MM.1S (cell line): ENCODE data around the gene VPS54.
"Not testable (repeated sequence)": the region's sequence is repeated elsewhere in the genome, so short reads cannot be mapped to it uniquely, and the experiment has no call there.

ENCODE experiments used
- DNase-seq: peaks from one replicate; pipeline ENCODE4 v3.0.0-alpha.2; 2015
- H2AFZ ChIP-seq: fragments of 300-600 bp; sonication (generic); 2 replicates; pipeline ENCODE4 v1.6.0; 2016; ENCODE audit warnings: antibody characterized with exemption, low read length
- H3F3A ChIP-seq: fragments of 300-600 bp; sonication (generic); 2 replicates; pipeline ENCODE4 v1.6.1; 2016; ENCODE audit warnings: mild to moderate bottlenecking, antibody characterized with exemption, low read length, moderate library complexity, mixed read lengths; ENCODE audit not compliant: insufficient read depth
- H3K27ac ChIP-seq: fragments of 300-600 bp; sonication (generic); 2 replicates; pipeline ENCODE4 v1.5.1; 2016; ENCODE audit warnings: mild to moderate bottlenecking, low read length
- H3K27me3 ChIP-seq: fragments of 300-600 bp; sonication (generic); replicated peaks from 2 replicates; pipeline ENCODE4 v1.6.0; 2016; ENCODE audit warnings: low read length; ENCODE audit not compliant: insufficient read depth
- H3K36me3 ChIP-seq: fragments of 300-600 bp; sonication (generic); replicated peaks from 2 replicates; pipeline ENCODE4 v1.6.1; 2016; ENCODE audit warnings: mild to moderate bottlenecking, low read length, mixed read lengths; ENCODE audit not compliant: insufficient read depth
- H3K4me1 ChIP-seq: fragments of 300-600 bp; sonication (generic); 2 replicates; pipeline ENCODE4 v1.6.1; 2016; ENCODE audit warnings: low read length, mixed read lengths
- H3K4me2 ChIP-seq: fragments of 300-600 bp; sonication (generic); 2 replicates; pipeline ENCODE4 v1.6.0; 2016; ENCODE audit warnings: low read depth, low read length
- H3K4me3 ChIP-seq: fragments of 300-600 bp; sonication (generic); 2 replicates; pipeline ENCODE4 v1.5.1; 2016; ENCODE audit warnings: low read length, mixed read lengths
- H3K79me2 ChIP-seq: fragments of 300-600 bp; sonication (generic); 2 replicates; pipeline ENCODE4 v1.6.1; 2016; ENCODE audit warnings: mixed run types, low read length, mixed read lengths
- H3K9ac ChIP-seq: fragments of 300-600 bp; sonication (generic); 2 replicates; pipeline ENCODE4 v1.6.1; 2016; ENCODE audit warnings: low read length, mixed read lengths
- H3K9me2 ChIP-seq: fragments of 300-600 bp; sonication (generic); replicated peaks from 2 replicates; pipeline ENCODE4 v1.6.1; 2016; ENCODE audit warnings: mild to moderate bottlenecking, low read length, mixed read lengths; ENCODE audit not compliant: insufficient read depth
- H3K9me3 ChIP-seq: fragments of 300-600 bp; sonication (generic); replicated peaks from 2 replicates; pipeline ENCODE4 v1.6.1; 2016; ENCODE audit warnings: mild to moderate bottlenecking, low read length, mixed read lengths; ENCODE audit not compliant: insufficient read depth
- H4K20me1 ChIP-seq: fragments of 300-600 bp; sonication (generic); 2 replicates; pipeline ENCODE4 v1.6.1; 2016; ENCODE audit warnings: mild to moderate bottlenecking, low read length, moderate library complexity, mixed read lengths; ENCODE audit not compliant: insufficient read depth
- CTCF ChIP-seq: fragments of 300-600 bp; sonication (generic); IDR thresholded peaks from 2 replicates; pipeline ENCODE4 v1.5.1; 2016; ENCODE audit warnings: antibody characterized with exemption, low read length, mixed read lengths
- EZH2 ChIP-seq: fragments of 300-600 bp; sonication (generic); optimal IDR thresholded peaks from 2 replicates; pipeline ENCODE3; 2017; ENCODE audit warnings: low read depth, mild to moderate bottlenecking, antibody characterized with exemption, low read length, mixed read lengths
- EZH2phosphoT487 ChIP-seq: fragments of 300-600 bp; sonication (generic); IDR thresholded peaks from 2 replicates; pipeline ENCODE4 v1.6.1; 2018; ENCODE audit warnings: antibody characterized with exemption, low read length

VPS54 gene

GRCh38 chr2:63976125-63976510, 43.1 kb downstream of the VPS54 start:
- Histone ChIP-seq H3K27ac (no peak overlapping the region), H3K9me3 (no peaks in the 10 kb centered on the region), H3K4me3 (no peak overlapping the region), H3K79me2 (no peaks in the 10 kb centered on the region), H3K4me2 (no peak overlapping the region), H3K4me1 (peaks cover 17% of the 10 kb centered on the region), H3F3A (peaks cover 19% of the 10 kb centered on the region), H4K20me1 (no peaks in the 10 kb centered on the region), H3K36me3 (0 out of 2 replicates have a peak, but pooled peaks cover 3% of the 10 kb centered on the region), H3K27me3 (no peaks in the 10 kb centered on the region), H3K9me2 (no peaks in the 10 kb centered on the region), H2AFZ (no peak overlapping the region), H3K9ac (no peak overlapping the region)
- TF ChIP-seq EZH2 (no peak), EZH2phosphoT487 (no peak), CTCF (no peak)
- DNase-seq: no peak

GRCh38 chr2:63975437-63976124, 43.6 kb downstream of the VPS54 start:
- H3K9me3 ChIP-seq: no peaks in the 10 kb centered on the region
- 0 out of 2 replicates have a peak, but pooled peaks cover 3% of the 10 kb centered on the region for H3K36me3 ChIP-seq
- TF ChIP-seq CTCF (no peak), EZH2 (no peak), EZH2phosphoT487 (no peak)

GRCh38 chr2:63975036-63975435, 44.2 kb downstream of the VPS54 start:
- H3K9ac ChIP-seq, H3K4me2 ChIP-seq, H4K20me1 ChIP-seq, H3K27ac ChIP-seq, H3K9me2 ChIP-seq, H3K36me3 ChIP-seq, H3K79me2 ChIP-seq, DNase-seq, H3K9me3 ChIP-seq, H3K4me3 ChIP-seq, H3K27me3 ChIP-seq, H2AFZ ChIP-seq: not testable (repeated sequence)
- H3K4me1 ChIP-seq: peaks cover 17% of the 10 kb centered on the region
- H3F3A ChIP-seq: peaks cover 19% of the 10 kb centered on the region

More at GRCh38 chr2:63975437-63976124, 43.6 kb downstream of the VPS54 start:
- H3K79me2 ChIP-seq: no peaks in the 10 kb centered on the region
- no peak overlapping the region for H3K4me2 ChIP-seq
- H3F3A ChIP-seq: peaks cover 19% of the 10 kb centered on the region
- no peaks in the 10 kb centered on the region for H4K20me1 ChIP-seq
- no peaks in the 10 kb centered on the region for H3K27me3 ChIP-seq
- H3K9ac ChIP-seq: no peak overlapping the region
- no peaks in the 10 kb centered on the region for H3K9me2 ChIP-seq
- H3K27ac ChIP-seq: no peak overlapping the region
- H2AFZ ChIP-seq: no peak overlapping the region
- peaks cover 17% of the 10 kb centered on the region for H3K4me1 ChIP-seq
- DNase-seq: no peak
- H3K4me3 ChIP-seq: no peak overlapping the region

- Histone ChIP-seq H3K4me1 (peaks cover 9% of the 10 kb centered on the region), H3K36me3 (no peaks in the 10 kb centered on the region; the same call in 1 of the 2 replicates), H3K9me3 (no peaks in the 10 kb centered on the region), H3K27ac (no peak overlapping the region), H3K27me3 (no peaks in the 10 kb centered on the region), H3K4me2 (no peak overlapping the region), H3K9me2 (no peaks in the 10 kb centered on the region; the same call in 1 of the 2 replicates), H2AFZ (no peak overlapping the region), H3K79me2 (no peaks in the 10 kb centered on the region), H3F3A (no peaks in the 10 kb centered on the region), H4K20me1 (no peaks in the 10 kb centered on the region), H3K9ac (no peak overlapping the region), H3K4me3 (no peak overlapping the region)
- DNase-seq: no peak
- TF ChIP-seq EZH2: no peak
- TF ChIP-seq EZH2phosphoT487: no peak
- TF ChIP-seq CTCF: no peak
Observed at GRCh38 chr2:63962186-63962585, 57.0 kb downstream of the VPS54 start.
